ENCODE data around the gene DPY30. TPM values are rescaled to one million over a fixed set of nuclear protein-coding genes. Genes with fewer than 3 reads are reported as not detected.

Gene DPY30
- total RNA-seq, 1 donor from 2014 or later, result 42.6 TPM

- DNase-seq (no peak), ATAC-seq (no peak)
- intact Hi-C loops (cut with micrococcal nuclease), result no loop called here
Measured at GRCh38 chr2:31983762-31984467, 55.7 kb downstream of the DPY30 start.

GRCh38 chr2:31980674-31981356, 58.8 kb downstream of the DPY30 start:
- peak; percentile 79 for ATAC-seq
- intact Hi-C loops (cut with micrococcal nuclease), result no loop called here
- no peak for DNase-seq

DNA sequence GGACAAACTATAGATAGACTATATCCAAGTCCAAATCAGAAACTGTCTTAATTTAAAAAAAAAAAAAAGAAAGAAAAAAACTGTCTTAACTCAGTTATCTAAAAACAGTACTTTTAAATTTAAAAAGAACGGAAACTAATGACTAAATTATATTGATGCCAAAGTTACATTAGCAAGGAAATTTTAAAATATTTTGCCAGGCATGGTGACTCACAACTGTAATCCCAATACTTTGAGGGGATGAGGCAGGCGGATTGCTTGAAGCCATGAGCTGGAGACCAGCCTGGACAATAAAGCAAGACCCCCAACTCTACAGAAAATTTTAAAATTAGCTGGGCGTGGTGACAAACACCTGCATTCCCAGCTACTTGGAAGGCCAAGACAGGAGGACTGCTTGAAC, 59.6 kb downstream of the DPY30 start:
- DNase-seq (no peak), ATAC-seq (no peak)
- intact Hi-C loops (cut with micrococcal nuclease), result no loop called here

DNA sequence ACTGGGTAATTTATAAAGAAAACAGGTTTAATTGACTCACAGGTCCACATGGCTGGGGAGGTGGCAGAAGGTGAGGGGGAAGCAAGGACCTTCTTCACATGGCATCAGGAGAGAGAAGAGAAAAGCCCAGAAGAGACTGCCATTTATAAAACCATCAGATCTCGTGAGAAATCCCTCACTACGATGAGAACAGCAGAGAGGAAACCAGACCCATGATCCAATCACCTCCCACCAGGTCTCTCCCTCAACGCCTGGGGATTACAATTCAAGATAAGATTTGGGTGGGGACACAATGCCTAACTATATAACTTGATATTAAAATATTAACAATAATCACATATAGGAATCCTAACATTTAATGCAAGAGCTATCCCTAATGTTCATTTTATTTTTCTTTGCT, 60.6 kb downstream of the DPY30 start:
- no peak for ATAC-seq
- no peak for DNase-seq
- intact Hi-C loops (cut with micrococcal nuclease), result no loop called here

GRCh38 chr2:31978436-31978835, 61.2 kb downstream of the DPY30 start:
- intact Hi-C loops (cut with micrococcal nuclease), result no loop called here
- no peak for ATAC-seq
- no peak for DNase-seq

Other genes with a start within 250 kb of the DPY30 start
- gene MEMO1, start 28.8 kb downstream of the DPY30 start, total RNA-seq, result 51.4 TPM
- 10.4 TPM for gene SPAST, start 23.8 kb upstream of the DPY30 start, total RNA-seq
- 14.4 TPM for gene SLC30A6, start 126.1 kb upstream of the DPY30 start, total RNA-seq
- gene NLRC4, start 225.1 kb upstream of the DPY30 start, total RNA-seq, result 0.82 TPM
- gene YIPF4, start 238.1 kb upstream of the DPY30 start, total RNA-seq, result 71.9 TPM

Measured in left ventricle myocardium superior (tissue), 1 donor.